WTC11 (cell line): ENCODE data around the gene ARID4B. TPM values are rescaled to one million over a fixed set of nuclear protein-coding genes. Genes with fewer than 3 reads are reported as not detected.
A peak's percentile ranks its signal among the peaks of the same experiment; 100 is the strongest.

Source experiments
- ATAC-seq: fragments of 200-7000 bp; cut with Tn5 transposase; 2 replicates; pipeline ENCODE4 v1.10.0; 2021; ENCODE audit warnings: mild to moderate bottlenecking, moderate library complexity
- CTCF ChIA-PET: fragments of 300-600 bp; sonication (Branson Sonifier 250); formaldehyde crosslinking; loops from one replicate; lab custom pipeline; 2021; ENCODE audit warnings: antibody characterized with exemption; lab: Charles Lee
- POLR2A ChIA-PET: fragments of 350-600 bp; sonication (Branson Sonifier 250); formaldehyde crosslinking; loops from one replicate; lab custom pipeline; 2021; ENCODE audit warnings: antibody characterized with exemption; lab: Charles Lee
- DNase-seq: peaks from one replicate; pipeline ENCODE4 v3.0.0; 2021; ENCODE audit warnings: low spot score
- H3K27ac Mint-ChIP-seq: 2 replicates; pipeline ENCODE4 v1.8.0; 2021; ENCODE audit warnings: mixed read lengths
- H3K27me3 Mint-ChIP-seq: 2 replicates; pipeline ENCODE4 v1.8.0; 2021; ENCODE audit warnings: low read depth, mild to moderate bottlenecking, moderate library complexity, mixed read lengths
- H3K36me3 Mint-ChIP-seq: 2 replicates; pipeline ENCODE4 v1.8.0; 2021; ENCODE audit warnings: mixed read lengths
- H3K4me1 Mint-ChIP-seq: 2 replicates; pipeline ENCODE4 v1.8.0; 2022; ENCODE audit warnings: mixed read lengths
- H3K4me3 Mint-ChIP-seq: 2 replicates; pipeline ENCODE4 v1.8.0; 2021; ENCODE audit warnings: mild to moderate bottlenecking, moderate library complexity, mixed read lengths
- H3K9me3 Mint-ChIP-seq: 2 replicates; pipeline ENCODE4 v1.8.0; 2021; ENCODE audit warnings: mixed read lengths
- AFF4 ChIP-seq: sonication (generic); formaldehyde crosslinking; IDR thresholded peaks from 2 replicates; pipeline ENCODE4 v1.8.1; 2023; ENCODE audit warnings: mild to moderate bottlenecking, missing genetic modification reagents, borderline replicate concordance
- ARID4B ChIP-seq: sonication (generic); formaldehyde crosslinking; IDR thresholded peaks from 2 replicates; pipeline ENCODE4 v1.8.0; 2023; ENCODE audit warnings: missing genetic modification reagents, mild to moderate bottlenecking, borderline replicate concordance
- FOXP4 ChIP-seq: sonication (generic); formaldehyde crosslinking; IDR thresholded peaks from 2 replicates; pipeline ENCODE4 v1.8.0; 2022; ENCODE audit warnings: mild to moderate bottlenecking, missing genetic modification reagents
- JAZF1 ChIP-seq: fragments of 250-450 bp; sonication (Bioruptor Pico); IDR thresholded peaks from 2 replicates; pipeline ENCODE4 v1.9.0; 2021; ENCODE audit warnings: moderate library complexity, mild to moderate bottlenecking, inconsistent platforms
- MXD4 ChIP-seq: fragments of 250-450 bp; sonication (Bioruptor Pico); IDR thresholded peaks from 2 replicates; pipeline ENCODE4 v1.8.0; 2021; ENCODE audit warnings: mild to moderate bottlenecking, moderate library complexity, borderline replicate concordance
- NFATC4 ChIP-seq: fragments of 250-450 bp; sonication (Bioruptor Pico); IDR thresholded peaks from 2 replicates; pipeline ENCODE4 v1.9.0; 2021; ENCODE audit warnings: mild to moderate bottlenecking
- PRDM15 ChIP-seq: sonication (generic); formaldehyde crosslinking; IDR thresholded peaks from 2 replicates; pipeline ENCODE4 v1.8.0; 2022; ENCODE audit warnings: missing genetic modification reagents
- PREB ChIP-seq: sonication (generic); formaldehyde crosslinking; IDR thresholded peaks from 2 replicates; pipeline ENCODE4 v1.8.1; 2022; ENCODE audit warnings: mild to moderate bottlenecking, missing genetic modification reagents, moderate library complexity, borderline replicate concordance
- USF1 ChIP-seq: sonication (generic); formaldehyde crosslinking; IDR thresholded peaks from 2 replicates; pipeline ENCODE4 v1.8.0; 2022; ENCODE audit warnings: mild to moderate bottlenecking, missing genetic modification reagents
- USF2 ChIP-seq: sonication (generic); formaldehyde crosslinking; IDR thresholded peaks from 2 replicates; pipeline ENCODE4 v1.8.1; 2023; ENCODE audit warnings: mild to moderate bottlenecking, missing genetic modification reagents, moderate library complexity
- ZNF425 ChIP-seq: fragments of 250-450 bp; sonication (Bioruptor Pico); conservative IDR thresholded peaks from 2 replicates; pipeline ENCODE4 v1.9.0; 2021; ENCODE audit warnings: mild to moderate bottlenecking
- total RNA-seq: library from RNA; stranded (reverse); gene quantifications from 3 replicates; pipeline ENCODE4 v1.2.3, GENCODE V29; 2021

ARID4B gene
- total RNA-seq, 1 experiment from 2014 or later: 35.7 TPM

GRCh38 chr1:235139315-235139714 is 188.7 kb downstream of the ARID4B start (continued):
- TF ChIP-seq ARID4B (CRISPR knock-in tag): no peak
- TF ChIP-seq NFATC4: no peak
- TF ChIP-seq AFF4 (CRISPR knock-in tag): no peak
- TF ChIP-seq PRDM15: no peak
- TF ChIP-seq USF2 (CRISPR knock-in tag): no peak
- TF ChIP-seq ZNF425 (CRISPR knock-in tag): no peak
- TF ChIP-seq MXD4 (CRISPR knock-in tag): no peak
- TF ChIP-seq, all 79 proteins: peak for 0

GRCh38 chr1:235138821-235139220 is 189.2 kb downstream of the ARID4B start:
- no peak for ATAC-seq
- CTCF ChIA-PET: interaction anchor here (0.7 kb wide), 1 partner anchor 36 kb away, joined by 3 read pairs; no protein-coding TSS in a partner anchor
- no peaks in the 10 kb centered on the region for H3K27me3 Mint-ChIP-seq

More at GRCh38 chr1:235138821-235139220, 189.2 kb downstream of the ARID4B start:
- TF ChIP-seq FOXP4 (CRISPR knock-in tag) (no peak), JAZF1 (CRISPR knock-in tag) (no peak), PREB (CRISPR knock-in tag) (no peak), USF1 (CRISPR knock-in tag) (no peak)
- peaks cover 79% of the 10 kb centered on the region for H3K36me3 Mint-ChIP-seq
- H3K27ac Mint-ChIP-seq: 0 out of 2 replicates have a peak overlapping the region, but pooled peaks have one; percentile 5
- H3K9me3 Mint-ChIP-seq: peaks cover 3% of the 10 kb centered on the region; the same call in 1 of the 2 replicates
- POLR2A ChIA-PET: interaction anchor here (0.6 kb wide), 1 partner anchor 56 kb away, joined by 4 read pairs; no protein-coding TSS in a partner anchor
- DNase-seq: no peak
- no peaks in the 10 kb centered on the region for H3K4me1 Mint-ChIP-seq
- H3K4me3 Mint-ChIP-seq: no peak overlapping the region
